IMR-90 (cell line): ENCODE data around the gene NACC1. TPM values are rescaled to one million over a fixed set of nuclear protein-coding genes. Genes with fewer than 3 reads are reported as not detected.

Experiments
- ATAC-seq: fragments of 200-7000 bp; cut with Tn5 transposase; 2 replicates; pipeline ENCODE4 v1.9.1; 2020; ENCODE audit warnings: low read depth, mild to moderate bottlenecking, moderate library complexity
- BruUV-seq: library from RNA; stranded (reverse); fragments of 400-500 nt; replicated peaks from 2 replicates; lab custom pipeline; 2021; lab: Mats Ljungman, UMichigan
- CTCF ChIA-PET: fragments of 300-600 bp; formaldehyde crosslinking; extraction: SDS; loops from one replicate; lab custom pipeline; 2021; ENCODE audit warnings: antibody characterized with exemption; lab: Yijun Ruan, JAX
- POLR2A ChIA-PET: fragments of 300-600 bp; sonication (Branson Sonifier 250); formaldehyde crosslinking; loops from one replicate; lab custom pipeline; 2022; ENCODE audit warnings: antibody characterized with exemption; ENCODE audit not compliant: unreplicated experiment; lab: Charles Lee
- DNase-seq: peaks from one replicate; pipeline ENCODE4 v3.0.0; 2013
- H2AFZ ChIP-seq: replicated peaks from 2 replicates; pipeline ENCODE3; 2013; ENCODE audit warnings: low read length, mild to moderate bottlenecking; ENCODE audit not compliant: poor library complexity
- H2AK5ac ChIP-seq: 2 replicates; pipeline ENCODE4 v1.6.1; 2013; ENCODE audit warnings: low read depth, low read length, inconsistent platforms
- H2AK9ac ChIP-seq: replicated peaks from 2 replicates; pipeline ENCODE3; 2013; ENCODE audit warnings: mild to moderate bottlenecking, low read depth, low read length, moderate library complexity; ENCODE audit not compliant: poor library complexity
- H2BK120ac ChIP-seq: 2 replicates; pipeline ENCODE4 v1.6.1; 2013; ENCODE audit warnings: low read depth, low read length, inconsistent platforms
- H2BK15ac ChIP-seq: 3 replicates; pipeline ENCODE4 v1.6.1; 2013; ENCODE audit warnings: low read depth, low read length, inconsistent platforms
- H2BK20ac ChIP-seq: 2 replicates; pipeline ENCODE4 v1.6.1; 2013; ENCODE audit warnings: low read depth, mild to moderate bottlenecking, inconsistent platforms, low read length, moderate library complexity
- H2BK5ac ChIP-seq: 2 replicates; pipeline ENCODE4 v1.6.1; 2013; ENCODE audit warnings: mild to moderate bottlenecking, low read depth, low read length, inconsistent platforms; ENCODE audit not compliant: poor library complexity, severe bottlenecking
- H3K14ac ChIP-seq: replicated peaks from 2 replicates; pipeline ENCODE4 v1.6.1; 2013; ENCODE audit warnings: low read depth, low read length, inconsistent platforms
- H3K18ac ChIP-seq: 2 replicates; pipeline ENCODE4 v1.6.1; 2013; ENCODE audit warnings: low read depth, low read length, control low read depth
- H3K23ac ChIP-seq: 2 replicates; pipeline ENCODE4 v1.6.1; 2013; ENCODE audit warnings: low read depth, low read length, inconsistent platforms
- H3K27ac ChIP-seq: 2 replicates; pipeline ENCODE4 v1.5.1; 2013; ENCODE audit warnings: mild to moderate bottlenecking, control low read depth, low read length; ENCODE audit not compliant: insufficient read depth
- H3K27me3 ChIP-seq: 2 replicates; pipeline ENCODE4 v1.6.1; 2013; ENCODE audit warnings: low read length; ENCODE audit not compliant: control insufficient read depth, insufficient read depth
- H3K36me3 ChIP-seq: 2 replicates; pipeline ENCODE4 v1.6.1; 2013; ENCODE audit warnings: low read length, mixed read lengths; ENCODE audit not compliant: control insufficient read depth, insufficient read depth
- H3K4ac ChIP-seq: 2 replicates; pipeline ENCODE4 v1.6.1; 2013; ENCODE audit warnings: low read depth, low read length, inconsistent platforms
- H3K4me1 ChIP-seq: 2 replicates; pipeline ENCODE4 v1.6.1; 2013; ENCODE audit warnings: low read length, mixed read lengths; ENCODE audit not compliant: control insufficient read depth, insufficient read depth
- H3K4me2 ChIP-seq: 2 replicates; pipeline ENCODE4 v1.6.1; 2013; ENCODE audit warnings: low read depth, mild to moderate bottlenecking, control low read depth, low read length, moderate library complexity
- H3K4me3 ChIP-seq: 2 replicates; pipeline ENCODE4 v1.5.1; 2013; ENCODE audit warnings: low read depth, mild to moderate bottlenecking, control low read depth, low read length, moderate library complexity; ENCODE audit not compliant: insufficient read depth
- H3K56ac ChIP-seq: 2 replicates; pipeline ENCODE4 v1.6.1; 2013; ENCODE audit warnings: low read length, inconsistent platforms; ENCODE audit not compliant: insufficient read depth; ENCODE audit errors: extremely low read depth
- H3K79me1 ChIP-seq, 2 experiments: 2 replicates each; pipeline ENCODE4 v1.6.1; 2013; ENCODE audit warnings: low read length in 2 of 2, inconsistent platforms in 1 of 2, low read depth in 1 of 2
- H3K9ac ChIP-seq: 2 replicates; pipeline ENCODE4 v1.6.1; 2013; ENCODE audit warnings: low read depth, low read length, control low read depth
- H3K9me1 ChIP-seq: 2 replicates; pipeline ENCODE4 v1.6.1; 2013; ENCODE audit warnings: low read length, inconsistent platforms; ENCODE audit not compliant: insufficient read depth
- H3K9me3 ChIP-seq: 2 replicates; pipeline ENCODE4 v1.6.1; 2013; ENCODE audit warnings: low read length; ENCODE audit not compliant: control insufficient read depth, insufficient read depth
- H4K20me1 ChIP-seq: 2 replicates; pipeline ENCODE4 v1.6.1; 2013; ENCODE audit warnings: low read length, inconsistent platforms; ENCODE audit not compliant: insufficient read depth
- H4K5ac ChIP-seq: 2 replicates; pipeline ENCODE4 v1.6.1; 2013; ENCODE audit warnings: mild to moderate bottlenecking, low read depth, low read length, control low read depth
- H4K8ac ChIP-seq, 2 experiments: 2 replicates each; pipeline ENCODE4 v1.6.1; 2013; ENCODE audit warnings: low read depth in 2 of 2, low read length in 2 of 2, control low read depth in 1 of 2, inconsistent platforms in 1 of 2
- H4K91ac ChIP-seq: 2 replicates; pipeline ENCODE4 v1.6.1; 2013; ENCODE audit warnings: low read depth, low read length, inconsistent platforms; ENCODE audit not compliant: insufficient read depth
- BHLHE40 ChIP-seq: fragments of 150-350 bp; IDR thresholded peaks from 2 replicates; pipeline ENCODE4 v1.6.1; 2016; ENCODE audit warnings: mild to moderate bottlenecking, low read depth, low read length
- CEBPB ChIP-seq: IDR thresholded peaks from 2 replicates; pipeline ENCODE4 v1.6.1; 2012; ENCODE audit warnings: low read depth, low read length, improper control_type of control experiment
- CHD1 ChIP-seq: IDR thresholded peaks from 2 replicates; pipeline ENCODE4 v1.6.1; 2012; ENCODE audit warnings: low read depth, low read length, improper control_type of control experiment
- CTCF ChIP-seq: conservative IDR thresholded peaks from 2 replicates; pipeline ENCODE4 v1.5.1; 2012; ENCODE audit warnings: mild to moderate bottlenecking, low read depth, low read length, improper control_type of control experiment
- ELK1 ChIP-seq: fragments of 150-350 bp; IDR thresholded peaks from 2 replicates; pipeline ENCODE4 v1.6.1; 2016; ENCODE audit warnings: low read depth, mild to moderate bottlenecking, low read length, moderate library complexity, borderline replicate concordance
- FOS ChIP-seq: fragments of 150-350 bp; IDR thresholded peaks from 2 replicates; pipeline ENCODE4 v1.6.1; 2016; ENCODE audit warnings: low read depth, low read length
- MAFK ChIP-seq: IDR thresholded peaks from 2 replicates; pipeline ENCODE4 v1.6.1; 2012; ENCODE audit warnings: low read depth, low read length, improper control_type of control experiment
- MAZ ChIP-seq: IDR thresholded peaks from 2 replicates; pipeline ENCODE4 v1.6.1; 2012; ENCODE audit warnings: low read depth, mild to moderate bottlenecking, low read length, improper control_type of control experiment, moderate library complexity, borderline replicate concordance
- MXI1 ChIP-seq: IDR thresholded peaks from 2 replicates; pipeline ENCODE4 v1.6.1; 2012; ENCODE audit warnings: low read depth, mild to moderate bottlenecking, low read length, moderate library complexity, borderline replicate concordance
- NFE2L2 ChIP-seq: fragments of 150-350 bp; IDR thresholded peaks from 2 replicates; pipeline ENCODE4 v1.6.1; 2016; ENCODE audit warnings: low read depth, mild to moderate bottlenecking, low read length
- POLR2A ChIP-seq: IDR thresholded peaks from 2 replicates; pipeline ENCODE4 v1.6.1; 2012; ENCODE audit warnings: mild to moderate bottlenecking, low read depth, low read length
- RAD21 ChIP-seq: IDR thresholded peaks from 2 replicates; pipeline ENCODE4 v1.6.1; 2012; ENCODE audit warnings: low read length, improper control_type of control experiment
- RCOR1 ChIP-seq: IDR thresholded peaks from 2 replicates; pipeline ENCODE4 v1.6.1; 2012; ENCODE audit warnings: mild to moderate bottlenecking, low read length, improper control_type of control experiment; ENCODE audit not compliant: insufficient replicate concordance
- RFX5 ChIP-seq: IDR thresholded peaks from 2 replicates; pipeline ENCODE4 v1.8.0; 2012; ENCODE audit warnings: low read depth, mild to moderate bottlenecking, low read length, moderate library complexity
- SMC3 ChIP-seq: fragments of 150-350 bp; IDR thresholded peaks from 2 replicates; pipeline ENCODE4 v1.6.1; 2016; ENCODE audit warnings: low read depth, mild to moderate bottlenecking, antibody characterized with exemption, low read length, moderate library complexity
- USF2 ChIP-seq: fragments of 150-350 bp; IDR thresholded peaks from 2 replicates; pipeline ENCODE4 v1.6.1; 2017; ENCODE audit warnings: mild to moderate bottlenecking, antibody characterized with exemption, low read length, low read depth
- WGBS, 2 experiments: methylation state at CpG; one replicate each; pipeline versions ENCODE4 v1.1.5 to v1.1.7; 2013; ENCODE audit warnings: missing lambda C conversion rate in 2 of 2; ENCODE audit not compliant: insufficient read length in 1 of 2; ENCODE audit errors: extremely low coverage in 2 of 2; 5-methylcytosine and 5-hydroxymethylcytosine counted together
- dilution Hi-C: fragments of 300-500 bp; cut with HindIII; formaldehyde crosslinking; loops from one replicate; pipeline ENCODE4 v1.14.3; 2018; ENCODE audit warnings: low sequenced_read_pairs; ENCODE audit not compliant: unreplicated experiment
- in situ Hi-C: fragments of 300-500 bp; cut with MboI; formaldehyde crosslinking; loops from 3 replicates; pipeline ENCODE4 v1.14.3; 2019; ENCODE audit warnings: low sequenced_read_pairs, inconsistent platforms, mixed read lengths
- intact Hi-C: fragments of 100-400 bp; cut with micrococcal nuclease; formaldehyde crosslinking; loops from 2 replicates; pipeline ENCODE4 v1.10.0; 2022
- polyA plus RNA-seq, 3 experiments: library from polyadenylated mRNA; depleted of rRNA; stranded (reverse); fragments of >200 nt; gene quantifications; 2 replicates each; pipeline ENCODE4 v1.2.3, GENCODE V29; 2012; ENCODE audit warnings: low replicate concordance in 1 of 3
- total RNA-seq: library from RNA; depleted of rRNA; stranded (reverse); fragments of >200 nt; gene quantifications from 2 replicates; pipeline ENCODE4 v1.2.3, GENCODE V29; 2012

Gene NACC1
- total and polyA plus RNA-seq, 2 of the 4 experiments (the other 2 are of a cell fraction): 42.5 to 181 TPM

GRCh38 chr19:13139633-13140311 lies 21.7 kb downstream of the NACC1 start:
- Histone ChIP-seq H2AFZ (no peak overlapping the region), H3K14ac (no peak overlapping the region), H2BK15ac (no peak overlapping the region), H2BK20ac (no peak overlapping the region), H2BK120ac (no peak overlapping the region), H3K9me3 (no peaks in the 10 kb centered on the region), H2AK9ac (no peak overlapping the region), H3K4me2 (no peak overlapping the region), H3K4me3 (no peak overlapping the region), H3K4me1 (peaks cover 2% of the 10 kb centered on the region; the same call in 1 of the 2 replicates), H4K20me1 (peaks cover 28% of the 10 kb centered on the region), H4K91ac (no peak overlapping the region), H4K5ac (no peak overlapping the region), H3K9ac (no peak overlapping the region), H3K9me1 (peaks cover 10% of the 10 kb centered on the region), H3K36me3 (peaks cover 54% of the 10 kb centered on the region), H3K23ac (no peak overlapping the region), H3K4ac (no peak overlapping the region), H3K27ac (peak overlapping the region; percentile 40; the same call in 1 of the 2 replicates), H2BK5ac (no peak overlapping the region), H2AK5ac (no peak overlapping the region), H3K18ac (no peak overlapping the region), H3K79me1 (peaks cover 9 to 65% of the 10 kb centered on the region in 2 experiments; a peak in 3 of 4 replicates), H3K27me3 (no peaks in the 10 kb centered on the region), H4K8ac (no peak overlapping the region), H3K56ac (no peak overlapping the region)
- dilution Hi-C loops: no loop called here
- BruUV-seq: TSS peak; percentile 34
- ATAC-seq (no peak), DNase-seq (no peak)
- intact Hi-C loops: no loop called here
- no CpG with 5 or more reads among the region's 11 CpGs for WGBS, 2 experiments
- ChIA-PET POLR2A (no interaction called here), CTCF (no interaction called here)
- in situ Hi-C loops: no loop called here
- no peak for TF ChIP-seq SMC3
- TF ChIP-seq POLR2A: no peak
- no peak for TF ChIP-seq MAZ
- no peak for TF ChIP-seq RAD21
- no peak for TF ChIP-seq RCOR1
- TF ChIP-seq BHLHE40: no peak
- TF ChIP-seq ELK1: no peak
- TF ChIP-seq RFX5: no peak
- no peak for TF ChIP-seq NFE2L2
- TF ChIP-seq MAFK: no peak
- no peak for TF ChIP-seq CEBPB
- TF ChIP-seq CHD1: no peak
- no peak for TF ChIP-seq MXI1
- no peak for TF ChIP-seq USF2
- no peak for TF ChIP-seq CTCF
- TF ChIP-seq FOS: no peak
